Mesangial cell (primary cell): Measurements from ENCODE around the gene ZNF836. TPM values are rescaled to one million over a fixed set of nuclear protein-coding genes. Genes with fewer than 3 reads are reported as not detected.

Experiments
- total RNA-seq: library from RNA; depleted of rRNA; stranded (reverse); fragments of >200 nt; gene quantifications from 2 replicates; pipeline ENCODE4 v1.2.3, GENCODE V29; 2015

ZNF836 gene
- 2.0 and 2.2 TPM in 2 replicates for total RNA-seq

GRCh38 chr19:52171321-52172169 lies at the start of gene ZNF836:
TSS of gene ZNF836 (minus strand) at chr19:52171621. CDS start at chr19:52168072, 3,549 bp downstream.

GRCh38 chr19:52189735-52190486 lies 18.5 kb upstream of the ZNF836 start, which contains the start of gene PPP2R1A:
TSS of gene PPP2R1A (plus strand) at chr19:52190052. CDS start at chr19:52190097, 45 bp downstream.

GRCh38 chr19:52139252-52140031 lies 32.0 kb downstream of the ZNF836 start, which contains the start of gene ZNF616:
TSS of gene ZNF616 (minus strand) at chr19:52139938. CDS start at chr19:52130512, 9,426 bp downstream.

Other genes with a start within 250 kb of the ZNF836 start
- gene ZNF613, start 244.1 kb downstream of the ZNF836 start, total RNA-seq: 1.6 and 2.9 TPM in 2 replicates
- gene ZNF350, start 184.8 kb downstream of the ZNF836 start, total RNA-seq: 2.0 and 2.7 TPM in 2 replicates
- 2.9 and 3.2 TPM in 2 replicates for gene ZNF615, start 163.4 kb downstream of the ZNF836 start, total RNA-seq
- 3.9 and 4.1 TPM in 2 replicates for gene ZNF614, start 143.2 kb downstream of the ZNF836 start, total RNA-seq
- gene ZNF432, start 122.8 kb downstream of the ZNF836 start, total RNA-seq: 2.1 and 3.4 TPM in 2 replicates
- gene ZNF841, start 75.9 kb downstream of the ZNF836 start, total RNA-seq: 4.2 TPM in 2 replicates
- gene ZNF616, start 31.7 kb downstream of the ZNF836 start, total RNA-seq: 3.3 and 4.4 TPM in 2 replicates
- 265 and 317 TPM in 2 replicates for gene PPP2R1A, start 18.4 kb upstream of the ZNF836 start, total RNA-seq
- 6.5 and 7.2 TPM in 2 replicates for gene ZNF766, start 98.0 kb upstream of the ZNF836 start, total RNA-seq
- gene ZNF480, start 125.5 kb upstream of the ZNF836 start, total RNA-seq: 3.9 and 9.0 TPM in 2 replicates
- gene ZNF610, start 164.6 kb upstream of the ZNF836 start, total RNA-seq: 0.65 and 2.2 TPM in 2 replicates
- 10.6 and 18.4 TPM in 2 replicates for gene ZNF880, start 198.3 kb upstream of the ZNF836 start, total RNA-seq
- gene ZNF528, start 226.2 kb upstream of the ZNF836 start, total RNA-seq: 1.8 and 5.2 TPM in 2 replicates